ENCODE measurements around the gene SYNE3.

Gene SYNE3

DNA sequence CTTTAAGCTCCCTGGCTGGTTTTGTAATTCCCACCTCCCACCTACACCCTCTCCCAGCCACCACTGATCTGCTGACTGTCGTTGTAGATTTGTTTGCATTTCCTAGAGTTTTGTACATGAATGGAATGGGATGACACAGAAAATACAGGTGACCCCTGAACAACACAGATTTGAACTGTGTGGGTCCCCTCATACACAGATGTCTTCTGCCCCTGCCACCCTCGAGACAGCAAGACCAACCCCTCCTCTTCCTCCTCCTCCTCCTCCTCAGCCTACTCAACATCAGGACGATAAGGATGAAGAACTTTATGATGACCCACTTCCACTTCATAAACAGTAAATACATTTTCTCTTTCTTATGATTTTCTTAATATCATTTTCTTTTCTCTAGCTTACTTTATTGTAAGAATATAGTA is 28.8 kb downstream of the SYNE3 start:
- DNase-seq, result no peak

GRCh38 chr14:95486875-95487668 is 29.4 kb downstream of the SYNE3 start:
- DNase-seq, result no peak

DNA sequence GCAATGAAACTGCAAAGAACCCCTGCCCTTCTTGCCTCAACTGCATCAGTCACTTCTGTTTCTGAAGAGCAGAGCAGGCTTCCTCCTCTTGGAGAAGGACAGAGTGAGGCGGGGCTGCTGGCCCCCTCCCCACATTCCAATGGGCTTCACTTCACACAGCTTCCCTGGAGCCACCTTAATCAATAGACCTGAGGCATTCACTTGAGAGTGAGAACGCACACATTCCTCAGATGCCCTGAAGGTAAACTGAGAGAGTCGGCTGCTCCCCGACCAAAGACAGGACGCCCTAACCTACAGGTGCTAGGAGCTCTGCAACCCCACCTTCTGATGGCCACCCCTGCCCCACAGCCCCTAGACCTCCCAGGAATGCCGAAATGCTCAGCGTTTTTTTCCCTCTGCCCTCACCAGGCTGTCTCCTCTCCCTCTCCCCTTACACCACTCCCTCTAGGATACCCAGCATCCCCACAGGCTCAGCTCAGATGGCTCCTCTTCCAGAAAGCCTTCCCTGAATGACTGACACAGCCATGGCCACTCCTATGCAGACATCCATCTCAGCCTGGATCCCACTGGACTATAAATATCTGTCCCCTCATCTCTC is 31.1 kb downstream of the SYNE3 start:
- DNase-seq, result no peak

- no peak for DNase-seq
Observed at GRCh38 chr14:95484296-95484695, 32.2 kb downstream of the SYNE3 start.

GRCh38 chr14:95483309-95484165 is 32.9 kb downstream of the SYNE3 start:
- no peak for DNase-seq

DNA sequence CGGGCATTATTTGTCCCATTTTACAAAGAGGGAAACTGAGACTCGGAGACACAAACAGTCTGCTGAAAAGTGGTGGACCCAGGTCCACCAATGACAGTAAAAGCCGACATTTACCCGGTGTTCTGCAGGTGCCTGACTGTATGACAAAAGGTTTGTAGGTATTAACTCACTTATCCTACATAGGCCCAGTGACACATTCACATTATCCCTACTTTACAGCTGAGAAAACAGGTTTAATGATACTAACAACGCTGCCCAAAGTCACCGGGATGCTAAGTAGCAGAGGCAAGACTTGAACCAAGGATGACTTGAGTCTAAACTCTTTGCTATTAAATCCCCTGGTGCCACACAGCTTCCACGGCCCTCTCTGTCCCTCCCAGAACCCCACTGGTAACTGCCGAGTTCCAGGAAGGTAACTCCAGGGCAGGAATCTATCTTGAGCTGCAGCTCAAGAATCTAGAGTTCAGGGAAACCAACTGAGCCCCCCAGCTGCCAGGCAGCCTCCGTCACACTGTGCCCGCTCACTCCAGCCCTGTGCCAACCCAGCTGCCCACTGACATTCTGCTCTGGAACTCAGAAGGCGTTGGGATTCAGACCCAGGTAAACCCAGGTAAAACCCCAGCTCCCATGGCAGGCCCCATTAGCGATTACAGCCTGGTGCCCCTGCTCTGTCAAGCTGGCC is 33.7 kb downstream of the SYNE3 start:
- no peak for DNase-seq

- DNase-seq, result no peak
Observed at GRCh38 chr14:95481391-95482022, 34.9 kb downstream of the SYNE3 start.

DNA sequence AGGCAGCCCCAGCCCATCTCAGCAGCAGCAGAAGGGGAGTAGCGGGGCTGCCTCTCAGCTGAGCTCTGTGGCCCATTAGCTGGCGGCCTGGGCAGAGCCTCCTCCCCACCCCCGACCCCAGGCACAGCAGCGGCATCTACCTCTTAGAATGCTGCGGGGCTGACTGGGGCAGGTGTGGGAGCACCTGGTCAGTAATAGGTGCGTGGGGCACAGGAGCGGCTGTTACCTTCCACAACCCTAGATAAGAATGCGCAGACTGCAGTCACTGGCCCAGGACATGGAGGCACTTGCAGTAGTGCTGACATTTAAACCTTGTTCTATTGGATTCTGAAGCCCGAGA is 35.6 kb downstream of the SYNE3 start:
- no peak for DNase-seq

DNA sequence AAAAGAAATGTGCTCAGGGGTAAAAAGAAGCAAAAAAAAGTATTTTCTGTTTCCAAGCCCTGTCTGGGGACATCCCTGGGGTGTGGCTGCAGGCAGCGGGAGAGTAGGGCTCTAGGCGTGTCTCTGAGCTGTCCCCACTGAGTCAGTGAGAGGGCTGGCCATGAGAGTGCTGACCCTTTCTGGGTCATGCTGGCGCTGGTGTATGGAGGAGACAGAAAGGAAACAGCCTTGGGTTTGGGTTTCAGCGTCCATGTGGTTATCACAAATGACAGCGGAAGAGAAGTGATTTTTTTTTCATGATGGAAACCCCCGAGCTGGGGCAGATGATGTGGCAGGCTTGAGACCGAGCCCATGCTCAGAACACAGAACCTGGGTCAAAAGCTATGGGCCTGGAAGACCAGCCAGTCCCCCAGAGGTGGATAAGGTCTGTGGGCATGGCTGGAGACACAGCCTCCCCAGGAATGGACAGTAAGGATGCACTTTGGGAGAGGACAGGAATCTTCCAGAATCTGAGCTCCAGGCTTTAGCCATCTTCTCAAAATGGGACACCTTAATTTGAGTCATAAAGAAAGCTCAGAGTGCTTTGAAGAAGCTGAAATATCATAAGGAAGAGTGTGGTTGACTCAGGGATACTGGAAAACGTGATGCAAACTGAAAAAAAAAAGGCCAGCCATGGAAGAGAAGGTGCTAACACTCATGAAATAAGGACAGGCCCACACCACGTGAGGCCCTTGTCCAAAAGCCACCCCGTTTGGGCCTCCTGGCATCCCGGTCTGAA is 36.2 kb downstream of the SYNE3 start:
- no peak for DNase-seq

- no peak for DNase-seq
Observed at GRCh38 chr14:95479494-95479893, 37.0 kb downstream of the SYNE3 start.

GRCh38 chr14:95478818-95479217 is 37.6 kb downstream of the SYNE3 start:
- no peak for DNase-seq

DNA sequence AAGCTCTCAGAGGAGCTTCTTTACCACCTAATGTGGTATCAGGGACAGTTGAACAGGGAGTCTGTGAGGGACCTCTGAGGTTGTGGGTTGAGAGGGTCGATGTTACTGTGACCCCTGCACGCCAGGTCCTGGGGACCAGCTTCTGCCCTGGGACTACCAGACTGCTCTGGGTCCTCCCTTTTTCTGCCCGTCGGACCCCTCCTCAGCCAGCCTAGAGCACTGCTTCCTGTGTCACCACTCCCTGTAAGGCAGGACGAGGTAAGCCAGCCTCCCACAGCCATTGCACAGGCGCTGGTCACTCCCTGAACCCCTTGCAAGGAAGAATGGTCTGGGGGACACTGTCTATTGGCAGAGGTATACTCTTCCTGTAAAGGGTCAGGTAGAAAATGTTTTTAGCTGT is 38.1 kb downstream of the SYNE3 start:
- DNase-seq, result no peak

DNA sequence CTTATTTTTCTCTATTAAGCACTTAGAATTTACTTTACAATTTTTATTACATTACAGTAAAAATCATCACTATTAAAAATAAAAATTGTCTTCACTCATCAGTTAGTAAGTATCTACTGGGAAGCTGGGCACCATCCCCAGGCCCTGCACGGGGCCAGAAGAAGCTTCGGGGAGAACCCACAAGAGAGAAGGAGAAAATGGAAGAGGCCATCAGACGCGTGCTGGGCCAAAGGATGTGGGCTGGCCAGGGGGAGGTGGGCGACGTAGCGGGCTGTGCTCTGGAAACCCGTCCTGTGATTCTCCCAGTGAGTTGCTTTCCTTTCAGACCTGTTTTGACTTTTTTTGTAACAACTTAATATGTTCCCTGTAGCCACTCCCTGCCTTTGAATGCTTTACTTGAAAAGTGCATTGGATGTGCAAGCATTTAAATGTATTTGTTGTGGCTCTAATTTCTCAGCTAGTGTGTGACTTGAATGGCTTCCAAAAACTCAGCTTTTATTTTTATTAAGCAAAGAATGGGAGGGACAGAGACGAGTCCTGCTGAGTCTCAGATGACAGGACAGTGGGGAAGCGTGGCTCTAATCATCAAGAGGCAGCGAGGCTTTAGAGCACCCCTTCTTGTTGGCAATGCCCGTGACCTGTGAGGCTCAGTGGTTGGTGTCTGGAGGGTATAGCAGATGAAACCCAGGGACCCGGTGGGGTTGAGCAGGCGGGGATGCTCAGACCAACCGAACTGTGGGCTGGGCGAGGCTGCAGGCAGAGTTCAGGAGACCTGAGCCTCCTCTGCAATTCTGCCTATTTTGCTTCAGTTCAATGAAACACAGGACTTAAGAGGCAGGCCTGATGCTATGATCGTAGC is 38.8 kb downstream of the SYNE3 start:
- no peak for DNase-seq

GRCh38 chr14:95476747-95477146 is 39.7 kb downstream of the SYNE3 start:
- DNase-seq, result no peak

GRCh38 chr14:95475540-95476240 is 40.8 kb downstream of the SYNE3 start:
- no peak for DNase-seq

DNA sequence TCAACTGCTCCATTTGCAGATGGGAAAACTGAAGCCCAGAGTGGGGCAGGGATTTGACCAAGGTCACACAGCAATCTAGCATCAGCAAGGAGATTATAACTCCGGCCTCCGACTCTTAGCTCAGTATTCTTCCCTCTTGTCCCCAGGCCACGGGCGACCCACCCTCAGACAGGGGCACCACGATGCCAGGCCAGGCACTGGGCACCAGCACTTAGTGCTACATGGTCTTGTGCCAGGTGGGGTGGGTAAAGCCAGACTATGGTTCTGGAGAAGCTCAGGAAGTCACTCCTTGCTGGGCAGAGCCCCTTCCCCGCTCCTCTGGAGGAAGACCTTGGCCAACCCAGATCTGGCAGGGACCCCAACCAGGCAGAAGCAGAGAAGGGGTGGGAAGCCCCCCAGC is 41.5 kb downstream of the SYNE3 start:
- no peak for DNase-seq

- no peak for DNase-seq
Observed at GRCh38 chr14:95474486-95474885, 42.0 kb downstream of the SYNE3 start.

GRCh38 chr14:95472819-95473251 is 43.6 kb downstream of the SYNE3 start:
- DNase-seq, result no peak

DNA sequence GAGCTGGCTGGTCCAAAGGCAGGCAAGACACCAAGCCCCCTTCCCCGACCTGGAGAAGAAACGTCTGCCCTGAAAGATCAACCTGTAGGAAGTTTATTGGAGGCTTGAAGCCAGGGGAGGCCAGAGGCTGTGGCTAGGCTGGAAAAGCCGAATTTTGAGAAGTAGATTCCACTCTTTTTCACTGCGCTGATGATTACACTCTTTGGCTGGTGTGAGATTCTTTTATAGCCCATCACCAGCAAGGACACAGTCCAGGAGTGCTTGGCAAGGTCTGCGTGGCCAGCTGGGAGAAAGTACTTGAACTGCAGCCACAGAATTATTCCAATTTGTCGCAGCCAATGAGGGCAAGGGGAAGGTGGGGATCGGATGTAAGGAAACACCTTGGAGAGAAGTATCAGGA is 45.0 kb downstream of the SYNE3 start:
- no peak for DNase-seq

DNA sequence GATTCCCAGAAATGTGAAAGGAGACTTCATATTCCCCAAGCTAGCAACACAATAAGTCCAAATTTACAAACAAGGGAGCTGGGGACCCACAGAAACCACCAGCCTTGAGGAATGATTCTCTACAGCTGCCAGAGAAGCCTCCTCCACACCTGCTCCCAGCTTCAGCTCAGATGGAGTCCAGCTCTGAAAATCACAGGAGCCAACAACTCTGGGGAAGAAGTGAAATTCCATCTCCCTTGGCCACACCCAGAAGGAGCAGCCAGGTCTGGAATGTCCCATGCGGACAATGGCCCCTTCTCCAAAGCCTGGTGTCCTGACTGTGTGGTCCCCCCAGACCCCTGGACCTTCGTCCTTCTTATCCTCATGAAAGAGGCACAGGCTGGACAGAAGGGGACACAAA is 45.4 kb downstream of the SYNE3 start:
- no peak for DNase-seq

Data from NCI-H2029 (cell line).